Muscle layer of colon (tissue), 2 donors: ENCODE measurements around the gene ABHD12.

ENCODE experiments used
- H3K27ac ChIP-seq: one replicate; pipeline ENCODE4 v1.7.0; 2013; ENCODE audit warnings: low read depth, mild to moderate bottlenecking, low read length, moderate library complexity
- H3K27me3 ChIP-seq, 2 donors: one replicate each; pipeline ENCODE4 v1.7.0; 2013; ENCODE audit warnings: low read length in 2 of 2, mild to moderate bottlenecking in 2 of 2; ENCODE audit not compliant: insufficient read depth in 2 of 2, control insufficient read depth in 1 of 2
- H3K36me3 ChIP-seq: one replicate; pipeline ENCODE4 v1.7.0; 2013; ENCODE audit warnings: mild to moderate bottlenecking, low read length; ENCODE audit not compliant: insufficient read depth
- H3K4me1 ChIP-seq: one replicate; pipeline ENCODE4 v1.7.0; 2013; ENCODE audit warnings: mild to moderate bottlenecking, low read length; ENCODE audit not compliant: insufficient read depth
- H3K4me3 ChIP-seq, 2 donors: one replicate each; pipeline ENCODE4 v1.7.0; 2013; ENCODE audit warnings: low read length in 2 of 2, low read depth in 1 of 2, mild to moderate bottlenecking in 1 of 2, moderate library complexity in 1 of 2
- H3K9ac ChIP-seq: one replicate; pipeline ENCODE4 v1.7.0; 2013; ENCODE audit warnings: low read length
- H3K9me3 ChIP-seq: one replicate; pipeline ENCODE4 v1.7.0; 2013; ENCODE audit warnings: mild to moderate bottlenecking, low read length
- donor health status: abdominal sarcoma.
- donor health status: Adenocarcinoma of cecum.

ABHD12 gene

GRCh38 chr20:25308083-25308491 is 82.5 kb downstream of the ABHD12 start:
- Histone ChIP-seq H3K27ac (no peak overlapping the region), H3K36me3 (no peaks in the 10 kb centered on the region), H3K27me3 (no peaks in the 10 kb centered on the region), H3K4me3 (no peak overlapping the region), H3K4me1 (peaks cover 25% of the 10 kb centered on the region), H3K9me3 (no peaks in the 10 kb centered on the region), H3K9ac (no peak overlapping the region)

- no peaks in the 10 kb centered on the region for H3K9me3 ChIP-seq
- H3K27me3 ChIP-seq = no peaks in the 10 kb centered on the region
- peaks cover 25% of the 10 kb centered on the region for H3K4me1 ChIP-seq
- H3K9ac ChIP-seq = no peak overlapping the region
- H3K27ac ChIP-seq = no peak overlapping the region
- H3K36me3 ChIP-seq = no peaks in the 10 kb centered on the region
- no peak overlapping the region for H3K4me3 ChIP-seq
Measured at GRCh38 chr20:25306991-25307903, 83.4 kb downstream of the ABHD12 start.

GRCh38 chr20:25304025-25304549 is 86.5 kb downstream of the ABHD12 start:
- Histone ChIP-seq H3K9me3 (no peaks in the 10 kb centered on the region), H3K4me3 (no peak overlapping the region), H3K27me3 (no peaks in the 10 kb centered on the region), H3K27ac (no peak overlapping the region), H3K4me1 (no peaks in the 10 kb centered on the region), H3K36me3 (peaks cover 23% of the 10 kb centered on the region), H3K9ac (no peak overlapping the region)

DNA sequence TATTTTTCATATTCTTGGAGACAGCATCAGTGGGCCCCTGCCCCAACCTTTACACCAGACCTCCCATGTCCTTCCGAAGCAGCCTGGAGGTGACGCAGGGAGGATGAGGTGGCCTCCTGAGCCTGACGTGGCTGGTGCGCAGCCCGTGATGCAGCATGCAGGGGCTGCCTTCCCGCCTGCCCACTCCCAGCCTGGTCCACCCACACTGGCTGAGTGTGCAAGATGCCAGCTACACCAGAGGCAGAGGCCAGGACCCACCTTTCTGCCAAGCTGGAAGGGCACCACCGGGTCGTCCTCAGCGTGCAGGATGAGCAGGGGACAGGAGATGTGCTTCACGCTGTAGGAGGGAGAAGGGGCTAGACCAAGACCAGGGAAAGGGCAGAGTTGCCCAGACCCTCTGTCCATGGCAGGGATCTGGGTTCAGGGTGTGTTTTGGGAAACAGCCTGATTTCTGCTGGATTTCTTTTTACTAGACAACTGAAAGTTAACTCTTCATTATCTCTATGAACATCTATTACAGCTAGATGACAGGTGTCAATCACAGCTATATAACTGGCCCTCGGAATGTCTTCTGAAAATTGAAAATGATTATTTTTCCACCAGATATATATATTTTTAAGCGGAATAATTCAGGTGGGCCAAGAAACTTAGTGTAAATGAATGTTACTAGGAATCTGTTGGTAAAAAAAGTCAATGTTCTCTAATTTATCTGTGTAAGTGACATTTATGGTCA is 87.2 kb downstream of the ABHD12 start:
- Histone ChIP-seq H3K9ac (no peak overlapping the region), H3K9me3 (no peaks in the 10 kb centered on the region), H3K4me3 (no peak overlapping the region), H3K27me3 (no peaks in the 10 kb centered on the region), H3K36me3 (peaks cover 29% of the 10 kb centered on the region), H3K27ac (no peak overlapping the region), H3K4me1 (no peaks in the 10 kb centered on the region)

DNA sequence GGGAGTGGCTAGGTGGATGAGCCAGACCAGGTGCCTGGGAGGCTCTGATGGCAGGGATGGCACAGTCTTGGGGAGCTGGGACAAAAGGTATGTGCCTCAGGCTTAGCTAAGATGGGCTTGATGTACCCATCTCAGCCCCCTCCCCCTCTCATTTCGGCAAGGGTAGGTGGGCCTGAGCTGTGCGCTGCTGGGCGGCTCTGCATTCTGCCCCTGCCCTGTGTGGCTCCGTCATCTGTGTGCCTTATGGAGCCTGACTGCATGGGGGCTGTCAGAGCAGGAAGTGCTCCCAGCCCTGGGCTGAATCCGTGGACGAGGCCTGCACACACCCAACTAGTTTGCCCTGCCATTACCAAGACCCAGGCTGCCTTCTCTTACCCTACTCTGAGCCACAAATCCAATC is 88.0 kb downstream of the ABHD12 start:
- Histone ChIP-seq H3K9ac (no peak overlapping the region), H3K36me3 (peaks cover 35% of the 10 kb centered on the region), H3K4me3 (no peak overlapping the region), H3K27me3 (no peaks in the 10 kb centered on the region), H3K9me3 (no peaks in the 10 kb centered on the region), H3K4me1 (no peaks in the 10 kb centered on the region), H3K27ac (no peak overlapping the region)

GRCh38 chr20:25301357-25301920 is 89.2 kb downstream of the ABHD12 start:
- Histone ChIP-seq H3K4me1 (peaks cover 6% of the 10 kb centered on the region), H3K27ac (no peak overlapping the region)

GRCh38 chr20:25300496-25301170 is 90.0 kb downstream of the ABHD12 start:
- Histone ChIP-seq H3K36me3 (peaks cover 55% of the 10 kb centered on the region), H3K4me3 (no peak overlapping the region), H3K9ac (no peak overlapping the region), H3K9me3 (no peaks in the 10 kb centered on the region), H3K4me1 (peaks cover 14% of the 10 kb centered on the region), H3K27me3 (no peaks in the 10 kb centered on the region), H3K27ac (no peak overlapping the region)

More at GRCh38 chr20:25301357-25301920, 89.2 kb downstream of the ABHD12 start:
- Histone ChIP-seq H3K4me3 (no peak overlapping the region), H3K36me3 (peaks cover 47% of the 10 kb centered on the region), H3K9me3 (no peaks in the 10 kb centered on the region), H3K9ac (no peak overlapping the region), H3K27me3 (no peaks in the 10 kb centered on the region)

DNA sequence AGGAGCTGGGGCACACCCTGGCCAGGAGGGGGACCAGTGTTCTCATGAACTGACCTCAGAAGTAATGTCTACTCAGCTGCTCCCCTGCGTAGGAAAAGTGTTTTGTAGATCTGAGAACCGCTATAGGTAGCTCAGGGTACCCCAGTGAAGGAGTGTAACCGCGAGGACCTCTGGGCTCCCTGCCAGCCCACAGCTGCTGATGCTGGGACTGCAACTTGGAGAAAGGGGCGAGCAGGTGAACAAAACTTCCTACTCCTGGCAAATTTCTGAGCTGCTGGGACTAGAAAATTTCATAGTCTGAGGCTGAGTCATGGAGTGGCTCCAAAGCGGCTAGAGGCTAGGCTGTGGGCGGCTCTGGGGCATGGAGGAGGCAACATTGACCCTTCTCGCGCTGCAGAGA is 90.8 kb downstream of the ABHD12 start:
- Histone ChIP-seq H3K36me3 (peaks cover 61% of the 10 kb centered on the region), H3K9me3 (no peaks in the 10 kb centered on the region), H3K4me3 (no peak overlapping the region), H3K27ac (no peak overlapping the region), H3K9ac (no peak overlapping the region), H3K27me3 (no peaks in the 10 kb centered on the region), H3K4me1 (peaks cover 22% of the 10 kb centered on the region)

GRCh38 chr20:25297141-25297905 is 93.3 kb downstream of the ABHD12 start:
- no peak overlapping the region for H3K9ac ChIP-seq
- H3K4me3 ChIP-seq = no peak overlapping the region
- peaks cover 32% of the 10 kb centered on the region for H3K4me1 ChIP-seq
- peak overlapping the region; percentile 35 for H3K27ac ChIP-seq
- no peaks in the 10 kb centered on the region for H3K9me3 ChIP-seq
- H3K27me3 ChIP-seq = no peaks in the 10 kb centered on the region
- peaks cover 74% of the 10 kb centered on the region for H3K36me3 ChIP-seq
